ENCODE measurements around the gene BHLHE23.

The BHLHE23 gene

DNA sequence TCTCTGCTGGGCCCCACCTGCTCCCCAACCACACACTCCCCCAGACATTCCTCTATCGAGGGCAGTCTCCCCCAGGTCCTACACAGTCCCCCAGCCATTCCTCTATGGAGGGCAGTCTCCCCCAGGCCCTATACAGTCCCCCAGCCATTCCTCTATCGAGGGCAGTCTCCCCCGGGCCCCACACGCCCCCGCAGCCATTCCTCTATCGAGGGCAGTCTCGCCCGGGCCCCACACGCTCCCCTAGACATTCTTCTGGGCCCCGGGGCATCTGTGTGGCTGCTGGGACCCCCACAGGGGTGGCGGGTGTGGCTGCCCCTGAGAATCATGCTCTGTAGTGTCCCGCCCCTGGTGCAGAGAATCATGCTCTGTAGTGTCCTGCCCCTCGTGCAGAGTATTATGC lies 43.6 kb upstream of the BHLHE23 start (continued):
- TF ChIP-seq ZFP30 (CRISPR knock-in tag; IDR thresholded peaks at IDR 0.05) (no peak), ZNF70 (CRISPR knock-in tag; IDR thresholded peaks at IDR 0.05) (no peak), ZNF8 (CRISPR knock-in tag; IDR thresholded peaks at IDR 0.05) (no peak), ISL1 (CRISPR knock-in tag; IDR thresholded peaks at IDR 0.05) (no peak)

DNA sequence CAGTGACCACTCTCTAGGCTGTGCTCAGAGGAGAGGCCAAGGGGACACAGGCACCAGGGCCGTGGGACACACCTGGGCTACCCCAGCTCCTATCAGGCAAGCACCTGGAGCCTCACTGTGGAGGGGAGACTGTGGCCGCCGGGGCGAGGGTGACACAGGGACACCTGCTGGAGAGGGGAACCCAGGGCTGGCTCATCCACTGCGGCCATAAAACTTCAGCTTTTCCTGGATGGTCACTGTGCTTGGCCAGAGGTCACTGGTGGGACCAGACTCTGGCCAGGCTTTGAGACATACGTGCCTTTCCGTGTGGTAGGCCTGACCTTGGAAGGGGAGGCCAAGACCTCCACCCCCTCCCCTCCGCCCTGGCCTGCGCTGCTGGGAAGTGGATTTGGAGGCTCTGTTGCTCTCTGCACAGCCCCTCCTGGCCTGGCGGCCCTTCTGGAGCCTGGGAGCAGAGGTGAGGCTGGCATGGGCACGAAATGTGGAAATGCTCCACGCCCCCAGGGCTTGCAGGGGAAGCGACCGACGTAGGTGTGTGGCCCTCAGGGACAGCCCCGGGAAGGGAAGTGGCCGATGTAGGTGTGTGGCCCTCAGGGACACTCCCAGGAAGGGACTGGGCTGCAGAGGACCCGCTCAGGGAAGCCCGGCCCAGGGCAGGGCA lies 42.9 kb upstream of the BHLHE23 start:
- peak; percentile 22; the same call in 2 of the 3 replicates for ATAC-seq
- TF ChIP-seq TSHZ2 (CRISPR knock-in tag; IDR thresholded peaks at IDR 0.05), result no peak
- TF ChIP-seq ZFP3 (CRISPR knock-in tag; IDR thresholded peaks at IDR 0.05), result no peak
- TF ChIP-seq SNAI2 (CRISPR knock-in tag; IDR thresholded peaks at IDR 0.05), result no peak
- TF ChIP-seq RARB (CRISPR knock-in tag; IDR thresholded peaks at IDR 0.05), result no peak

DNA sequence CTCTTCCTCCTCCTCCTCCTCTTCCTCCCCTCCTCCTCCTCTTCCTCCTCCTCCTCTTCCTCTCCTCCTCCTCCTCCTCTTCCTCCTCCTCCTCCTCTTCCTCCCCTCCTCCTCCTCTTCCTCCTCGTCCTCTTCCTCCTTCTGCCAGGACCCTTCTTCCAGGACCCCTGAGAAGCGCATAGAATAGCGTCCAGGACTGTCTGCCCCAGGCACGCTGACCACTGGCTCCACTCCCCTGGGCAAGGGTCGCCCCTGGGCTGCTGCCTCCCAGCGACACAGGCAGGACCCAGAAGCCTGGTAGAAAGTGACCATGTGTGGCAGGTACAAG lies 42.4 kb upstream of the BHLHE23 start:
- TF ChIP-seq ISL1 (CRISPR knock-in tag; IDR thresholded peaks at IDR 0.05), result no peak
- TF ChIP-seq ARNTL (CRISPR knock-in tag; IDR thresholded peaks at IDR 0.05; ENCODE audit: borderline replicate concordance, low read depth), result no peak
- no peak for TF ChIP-seq ZNF565 (CRISPR knock-in tag; conservative IDR thresholded peaks at IDR 0.05; ENCODE audit: low read depth)
- TF ChIP-seq, protein P1, sequence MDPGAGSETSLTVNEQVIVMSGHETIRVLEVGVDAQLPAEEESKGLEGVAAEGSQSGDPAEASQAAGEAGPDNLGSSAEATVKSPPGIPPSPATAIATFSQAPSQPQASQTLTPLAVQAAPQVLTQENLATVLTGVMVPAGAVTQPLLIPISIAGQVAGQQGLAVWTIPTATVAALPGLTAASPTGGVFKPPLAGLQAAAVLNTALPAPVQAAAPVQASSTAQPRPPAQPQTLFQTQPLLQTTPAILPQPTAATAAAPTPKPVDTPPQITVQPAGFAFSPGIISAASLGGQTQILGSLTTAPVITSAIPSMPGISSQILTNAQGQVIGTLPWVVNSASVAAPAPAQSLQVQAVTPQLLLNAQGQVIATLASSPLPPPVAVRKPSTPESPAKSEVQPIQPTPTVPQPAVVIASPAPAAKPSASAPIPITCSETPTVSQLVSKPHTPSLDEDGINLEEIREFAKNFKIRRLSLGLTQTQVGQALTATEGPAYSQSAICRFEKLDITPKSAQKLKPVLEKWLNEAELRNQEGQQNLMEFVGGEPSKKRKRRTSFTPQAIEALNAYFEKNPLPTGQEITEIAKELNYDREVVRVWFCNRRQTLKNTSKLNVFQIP (CRISPR knock-in tag; IDR thresholded peaks at IDR 0.05; ENCODE audit: borderline replicate concordance, low read depth), result no peak
- no peak for TF ChIP-seq ZNF8 (CRISPR knock-in tag; IDR thresholded peaks at IDR 0.05)
- no peak for TF ChIP-seq ESRRG (CRISPR knock-in tag; IDR thresholded peaks at IDR 0.05)
- no peak for TF ChIP-seq SNAI2 (CRISPR knock-in tag; IDR thresholded peaks at IDR 0.05)
- no peak for TF ChIP-seq CSDC2 (CRISPR knock-in tag; IDR thresholded peaks at IDR 0.05)
- TF ChIP-seq, protein P2, sequence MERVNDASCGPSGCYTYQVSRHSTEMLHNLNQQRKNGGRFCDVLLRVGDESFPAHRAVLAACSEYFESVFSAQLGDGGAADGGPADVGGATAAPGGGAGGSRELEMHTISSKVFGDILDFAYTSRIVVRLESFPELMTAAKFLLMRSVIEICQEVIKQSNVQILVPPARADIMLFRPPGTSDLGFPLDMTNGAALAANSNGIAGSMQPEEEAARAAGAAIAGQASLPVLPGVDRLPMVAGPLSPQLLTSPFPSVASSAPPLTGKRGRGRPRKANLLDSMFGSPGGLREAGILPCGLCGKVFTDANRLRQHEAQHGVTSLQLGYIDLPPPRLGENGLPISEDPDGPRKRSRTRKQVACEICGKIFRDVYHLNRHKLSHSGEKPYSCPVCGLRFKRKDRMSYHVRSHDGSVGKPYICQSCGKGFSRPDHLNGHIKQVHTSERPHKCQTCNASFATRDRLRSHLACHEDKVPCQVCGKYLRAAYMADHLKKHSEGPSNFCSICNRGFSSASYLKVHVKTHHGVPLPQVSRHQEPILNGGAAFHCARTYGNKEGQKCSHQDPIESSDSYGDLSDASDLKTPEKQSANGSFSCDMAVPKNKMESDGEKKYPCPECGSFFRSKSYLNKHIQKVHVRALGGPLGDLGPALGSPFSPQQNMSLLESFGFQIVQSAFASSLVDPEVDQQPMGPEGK (CRISPR knock-in tag; IDR thresholded peaks at IDR 0.05; ENCODE audit: borderline replicate concordance), result no peak
- TF ChIP-seq TSHZ2 (CRISPR knock-in tag; IDR thresholded peaks at IDR 0.05), result no peak
- no peak for TF ChIP-seq ZC3H10 (CRISPR knock-in tag; IDR thresholded peaks at IDR 0.05)
- TF ChIP-seq ZFP30 (CRISPR knock-in tag; IDR thresholded peaks at IDR 0.05), result no peak
- no peak for TF ChIP-seq OSR1 (CRISPR knock-in tag; IDR thresholded peaks at IDR 0.05)
- no peak for TF ChIP-seq BACH2 (CRISPR knock-in tag; IDR thresholded peaks at IDR 0.05; ENCODE audit: borderline replicate concordance)
- TF ChIP-seq PPARA (CRISPR knock-in tag; IDR thresholded peaks at IDR 0.05; ENCODE audit: borderline replicate concordance), result no peak
- TF ChIP-seq GLIS3 (CRISPR knock-in tag; IDR thresholded peaks at IDR 0.05), result no peak
- TF ChIP-seq ZFP3 (CRISPR knock-in tag; IDR thresholded peaks at IDR 0.05), result no peak
- TF ChIP-seq RARB (CRISPR knock-in tag; IDR thresholded peaks at IDR 0.05), result no peak
- TF ChIP-seq, protein P3, sequence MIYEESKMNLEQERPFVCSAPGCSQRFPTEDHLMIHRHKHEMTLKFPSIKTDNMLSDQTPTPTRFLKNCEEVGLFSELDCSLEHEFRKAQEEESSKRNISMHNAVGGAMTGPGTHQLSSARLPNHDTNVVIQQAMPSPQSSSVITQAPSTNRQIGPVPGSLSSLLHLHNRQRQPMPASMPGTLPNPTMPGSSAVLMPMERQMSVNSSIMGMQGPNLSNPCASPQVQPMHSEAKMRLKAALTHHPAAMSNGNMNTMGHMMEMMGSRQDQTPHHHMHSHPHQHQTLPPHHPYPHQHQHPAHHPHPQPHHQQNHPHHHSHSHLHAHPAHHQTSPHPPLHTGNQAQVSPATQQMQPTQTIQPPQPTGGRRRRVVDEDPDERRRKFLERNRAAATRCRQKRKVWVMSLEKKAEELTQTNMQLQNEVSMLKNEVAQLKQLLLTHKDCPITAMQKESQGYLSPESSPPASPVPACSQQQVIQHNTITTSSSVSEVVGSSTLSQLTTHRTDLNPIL (CRISPR knock-in tag; IDR thresholded peaks at IDR 0.05; ENCODE audit: low read depth), result no peak
- ATAC-seq, result no peak
